GM12891 (cell line): ENCODE data around the gene ZKSCAN8.

Experiments
- PAX5 ChIP-seq: IDR thresholded peaks from 2 replicates; pipeline ENCODE4 v1.6.1; 2011; ENCODE audit warnings: low read length, moderate library complexity, mild to moderate bottlenecking; ENCODE audit not compliant: insufficient read depth, severe bottlenecking
- POLR2A ChIP-seq: IDR thresholded peaks from 2 replicates; pipeline ENCODE4 v1.6.1; 2011; ENCODE audit warnings: low read depth, low read length, control low read depth
- POLR2AphosphoS5 ChIP-seq: IDR thresholded peaks from 2 replicates; pipeline ENCODE4 v1.6.1; 2011; ENCODE audit warnings: low read depth, low read length, control low read depth
- SPI1 ChIP-seq: IDR thresholded peaks from 2 replicates; pipeline ENCODE4 v1.6.1; 2011; ENCODE audit warnings: low read depth, low read length, control low read depth
- TAF1 ChIP-seq: IDR thresholded peaks from 2 replicates; pipeline ENCODE4 v1.6.1; 2011; ENCODE audit warnings: low read depth, low read length, control low read depth

GRCh38 chr6:28153546-28153945 is 11.9 kb downstream of the ZKSCAN8 start:
- TF ChIP-seq PAX5 (no peak), POLR2AphosphoS5 (no peak), POLR2A (no peak), SPI1 (no peak), TAF1 (no peak)
